Epithelial cell of proximal tubule (primary cell): Measurements from ENCODE around the gene SMDT1. TPM values are rescaled to one million over a fixed set of nuclear protein-coding genes. Genes with fewer than 3 reads are reported as not detected.
A peak's percentile ranks its signal among the peaks of the same experiment; 100 is the strongest.

Experiments used
- DNase-seq: peaks from one replicate; pipeline ENCODE4 v3.0.0-alpha.2; 2011; ENCODE audit warnings: low read depth
- H3K4me3 ChIP-seq: 2 replicates; pipeline ENCODE4 v1.5.1; 2011; ENCODE audit warnings: low read depth, mild to moderate bottlenecking, low read length
- CTCF ChIP-seq: conservative IDR thresholded peaks from 2 replicates; pipeline ENCODE4 v1.5.1; 2012; ENCODE audit warnings: low read depth, mild to moderate bottlenecking, low read length
- total RNA-seq: library from RNA; depleted of rRNA; stranded (reverse); fragments of >200 nt; gene quantifications from 2 replicates; pipeline ENCODE4 v1.2.3, GENCODE V29; 2015

The SMDT1 gene
- total RNA-seq, 1 donor from 2014 or later, result 1.1 TPM

GRCh38 chr22:42076764-42077485 is 2.6 kb upstream of the SMDT1 start:
- no peak for DNase-seq
- no peak overlapping the region for H3K4me3 ChIP-seq
- no peak for TF ChIP-seq CTCF

DNA sequence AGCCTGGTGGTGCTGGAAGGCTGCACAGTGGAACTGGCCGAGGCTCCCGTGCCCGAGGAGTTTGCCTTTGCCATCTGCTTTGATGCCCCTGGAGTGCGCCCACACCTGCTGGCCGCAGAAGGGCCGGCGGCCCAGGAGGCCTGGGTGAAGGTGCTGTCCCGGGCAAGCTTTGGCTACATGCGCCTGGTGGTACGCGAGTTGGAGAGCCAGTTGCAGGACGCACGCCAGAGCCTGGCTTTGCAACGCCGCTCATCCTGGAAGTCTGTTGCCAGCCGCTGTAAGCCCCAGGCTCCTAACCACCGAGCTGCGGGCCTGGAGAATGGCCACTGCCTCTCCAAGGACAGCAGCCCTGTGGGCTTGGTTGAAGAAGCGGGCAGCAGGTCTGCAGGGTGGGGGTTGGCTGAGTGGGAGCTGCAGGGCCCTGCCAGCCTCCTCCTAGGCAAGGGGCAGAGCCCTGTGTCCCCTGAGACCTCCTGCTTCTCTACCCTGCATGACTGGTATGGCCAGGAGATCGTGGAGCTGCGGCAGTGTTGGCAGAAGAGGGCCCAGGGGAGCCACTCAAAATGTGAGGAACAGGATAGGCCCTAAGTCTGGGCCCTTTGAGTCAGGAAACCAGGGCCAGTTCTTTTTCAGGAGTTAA is 1.9 kb upstream of the SMDT1 start:
- no peak for TF ChIP-seq CTCF
- H3K4me3 ChIP-seq, result no peak overlapping the region

DNA sequence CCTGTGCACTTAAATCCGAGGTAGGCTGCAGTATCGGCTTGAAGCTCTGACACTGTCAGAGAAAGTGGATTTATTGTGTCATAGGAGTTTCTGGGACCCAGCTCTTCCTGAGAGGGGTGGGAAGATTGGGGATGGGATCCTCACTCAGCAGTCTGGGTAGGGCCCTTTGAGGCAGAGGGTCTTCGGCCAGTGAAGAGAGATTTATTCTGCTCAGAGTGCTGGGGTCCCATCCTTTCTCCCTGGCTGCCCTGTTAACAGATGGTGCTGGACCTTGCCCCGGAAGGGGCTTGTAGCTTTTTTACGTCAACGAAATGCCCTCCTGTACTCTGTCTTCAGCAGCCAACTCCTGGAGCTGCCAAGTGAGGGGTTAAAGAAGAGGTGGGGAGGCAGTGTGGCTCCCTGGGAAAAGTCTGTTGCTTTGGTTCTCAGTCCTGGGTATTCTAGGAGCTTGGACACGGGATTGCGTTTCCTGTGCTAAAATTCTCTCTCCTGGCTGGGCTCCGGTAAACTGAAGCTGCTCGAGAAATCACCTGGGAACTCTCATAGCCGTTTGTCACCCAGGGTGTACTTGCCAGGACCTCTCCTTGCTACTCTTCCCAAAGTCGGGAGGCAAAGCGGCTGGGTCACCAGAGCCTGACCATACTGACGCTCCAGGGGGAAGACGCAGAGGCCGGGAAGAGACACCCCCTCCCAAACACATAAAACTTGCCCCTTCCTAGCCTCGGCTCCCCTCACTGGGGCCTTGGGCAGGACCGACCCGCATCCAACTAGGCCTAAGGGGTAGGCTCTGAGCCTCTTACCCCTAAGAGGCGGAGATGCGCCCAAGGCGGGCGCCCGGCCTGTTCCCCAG is 806 bp upstream of the SMDT1 start:
- no peak for TF ChIP-seq CTCF
- H3K4me3 ChIP-seq, result peak overlapping the region; percentile 58
- DNase-seq, result no peak

More for the DNA sequence above, 1.9 kb upstream of the SMDT1 start:
- no peak for DNase-seq

GRCh38 chr22:42080287-42080686 is 787 bp downstream of the SMDT1 start:
- H3K4me3 ChIP-seq, result peak overlapping the region; percentile 58
- TF ChIP-seq CTCF, result no peak
- no peak for DNase-seq

GRCh38 chr22:42083119-42083518 is 3.6 kb downstream of the SMDT1 start:
- no peak for TF ChIP-seq CTCF
- H3K4me3 ChIP-seq, result no peak overlapping the region
- DNase-seq, result no peak

DNA sequence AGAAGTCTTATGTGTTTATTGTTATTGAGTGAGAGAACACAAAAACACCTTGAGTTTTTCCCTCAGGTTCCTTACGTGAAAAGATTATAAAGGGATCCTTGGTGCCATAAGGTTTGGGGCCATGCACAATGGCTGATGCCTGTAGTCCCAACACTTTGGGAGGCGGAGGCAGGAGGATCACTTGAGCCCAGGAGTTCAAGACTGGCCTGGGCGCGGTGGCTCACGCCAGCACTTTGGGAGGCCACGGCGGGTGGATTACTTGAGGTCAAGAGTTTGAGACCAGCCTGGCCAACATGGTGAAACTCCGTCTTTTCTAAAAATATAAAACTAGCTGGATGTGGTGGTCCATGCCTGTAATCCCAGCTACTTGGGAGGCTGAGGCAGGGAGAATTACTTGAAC is 5.4 kb downstream of the SMDT1 start:
- H3K4me3 ChIP-seq, result no peak overlapping the region
- no peak for DNase-seq
- no peak for TF ChIP-seq CTCF
